Endometrial microvascular endothelial cells (primary cell): ENCODE results near the gene ALPL. TPM values are rescaled to one million over a fixed set of nuclear protein-coding genes. Genes with fewer than 3 reads are reported as not detected.
"Not testable (repeated sequence)": the region's sequence is repeated elsewhere in the genome, so short reads cannot be mapped to it uniquely, and the experiment has no call there.

Source experiments
- in situ Hi-C: cut with HindIII; loops from 2 replicates; pipeline ENCODE4 v1.10.0; 2017; ENCODE audit warnings: low sequenced_read_pairs, low pct_unique_long_range_greater_than_20kb; ENCODE audit errors: inconsistent ontology term
- total RNA-seq: library from RNA; depleted of rRNA; stranded (reverse); fragments of >200 nt; gene quantifications from one replicate; pipeline ENCODE4 v1.2.3, GENCODE V29; 2015; ENCODE audit errors: inconsistent ontology term

The ALPL gene
- total RNA-seq, 1 donor from 2014 or later: not detected

DNA sequence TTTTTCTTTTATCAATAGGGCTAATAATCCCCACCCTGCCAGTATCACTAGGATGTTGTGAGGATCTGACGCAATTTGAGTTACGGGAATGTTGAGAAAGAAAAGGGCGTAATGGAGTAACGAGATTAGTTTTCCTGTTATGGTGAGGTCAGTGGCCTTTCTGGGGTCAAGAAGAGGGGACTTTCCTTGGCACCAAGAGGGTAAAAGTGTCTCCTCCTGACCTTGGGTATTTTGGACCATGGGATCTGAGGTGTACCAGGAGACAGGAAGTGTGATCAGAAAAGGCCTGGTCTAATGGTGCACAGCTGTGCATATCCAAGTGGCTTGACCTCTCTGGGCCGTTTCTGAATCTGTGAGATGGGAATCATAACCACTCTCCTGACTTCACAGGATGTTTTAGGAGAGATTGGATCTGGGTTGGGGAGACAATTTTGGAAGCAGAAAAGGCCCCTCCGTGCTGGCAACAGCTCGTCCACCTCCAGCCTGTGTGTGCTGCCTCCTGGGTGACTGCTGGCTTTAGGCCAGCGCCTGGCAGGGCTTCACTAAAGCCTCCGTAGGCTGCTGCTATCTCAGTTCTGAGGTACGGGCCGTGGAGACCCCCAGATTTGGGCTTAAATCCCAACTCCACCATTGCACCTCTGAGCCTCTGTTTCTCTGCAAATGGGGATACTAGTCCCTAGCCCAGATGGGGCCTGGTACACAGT, 37.1 kb downstream of the ALPL start:
- in situ Hi-C loops: no loop called here

DNA sequence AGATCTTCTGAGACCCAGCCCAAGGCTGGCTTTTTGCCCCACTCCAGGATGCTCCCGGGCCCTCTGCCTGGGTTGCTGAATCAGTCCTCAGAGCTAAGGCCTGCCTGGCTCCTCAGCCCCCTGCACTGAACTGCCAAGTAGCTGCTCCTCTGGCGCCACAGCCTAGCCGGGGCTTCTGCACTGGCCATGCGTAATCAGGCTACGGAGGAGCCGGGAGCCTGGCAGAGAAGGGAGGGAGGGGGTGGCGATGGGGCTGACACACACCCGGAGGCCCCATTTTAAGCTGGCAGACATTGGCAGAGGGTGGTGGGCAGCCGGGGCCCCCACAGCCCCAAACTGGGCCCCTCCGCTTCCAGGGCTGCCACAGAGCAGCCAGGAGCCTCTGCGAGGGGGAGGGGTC, 38.7 kb downstream of the ALPL start:
- in situ Hi-C loops: no loop called here

DNA sequence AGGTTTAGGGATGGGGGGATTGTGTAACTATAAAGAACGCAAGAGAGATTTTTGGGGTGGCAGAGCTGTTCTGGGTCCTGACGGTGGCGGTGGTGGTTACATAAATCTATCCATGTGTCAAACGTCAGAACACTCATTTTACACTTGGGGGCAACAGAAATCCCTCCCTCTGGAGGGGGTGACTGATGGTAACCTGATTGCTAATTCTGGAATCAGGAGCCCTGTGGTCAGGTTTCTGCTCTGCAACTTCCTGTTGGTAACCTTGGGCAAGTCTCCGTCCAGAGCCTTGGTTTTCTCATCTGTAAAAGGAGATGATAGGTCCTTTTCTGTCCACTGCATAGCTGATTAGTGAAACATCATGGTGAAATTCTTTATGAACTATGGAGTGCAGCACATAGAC, 40.9 kb downstream of the ALPL start:
- in situ Hi-C loops: no loop called here

DNA sequence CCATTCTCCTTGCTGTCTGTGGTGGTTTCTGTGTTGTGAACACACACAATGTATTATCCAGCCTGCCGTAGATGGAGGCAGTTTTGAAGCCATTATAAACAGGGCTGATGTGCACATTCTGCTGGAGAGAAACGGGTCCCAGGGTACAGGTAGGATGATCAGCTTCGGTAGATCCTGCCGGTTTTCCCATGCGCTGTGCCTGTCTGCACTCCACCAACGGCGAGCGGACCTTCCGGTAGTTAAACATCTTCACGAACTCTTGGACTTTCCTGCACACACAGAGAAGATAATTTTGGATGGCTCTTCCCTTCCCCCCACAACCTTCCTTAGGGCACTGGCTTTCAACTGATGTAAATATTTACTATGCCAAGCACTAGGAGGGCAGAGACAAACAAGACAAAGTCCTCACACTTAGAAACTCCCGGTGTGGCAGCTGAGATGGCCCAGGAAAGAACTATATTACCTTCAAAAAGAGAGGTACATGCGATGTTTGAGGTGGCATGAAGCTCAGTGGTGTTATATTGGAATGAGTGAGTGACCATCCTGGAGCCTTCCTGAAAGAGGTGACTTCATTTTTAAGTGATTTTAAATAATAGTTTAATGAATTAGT, 41.7 kb downstream of the ALPL start:
- in situ Hi-C loops: no loop called here

DNA sequence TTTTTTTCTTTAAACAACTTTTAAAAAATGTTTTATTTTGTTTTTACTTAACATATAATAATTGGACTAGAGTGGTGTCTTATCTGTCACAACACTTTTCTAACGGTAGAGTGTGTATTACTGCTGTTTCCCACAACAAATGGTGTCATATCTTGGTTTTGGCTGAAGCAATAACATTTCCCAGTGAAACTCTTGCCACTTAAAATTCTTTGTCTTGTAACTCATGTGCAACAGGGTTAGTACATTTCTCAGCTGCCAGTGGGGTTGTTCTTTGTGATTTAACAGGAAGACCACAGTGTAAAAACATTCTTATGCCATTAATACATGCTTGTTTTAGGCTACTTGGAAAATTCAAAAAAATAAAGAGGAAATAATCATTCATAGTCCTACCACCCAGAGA, 43.5 kb downstream of the ALPL start:
- in situ Hi-C loops: no loop called here

DNA sequence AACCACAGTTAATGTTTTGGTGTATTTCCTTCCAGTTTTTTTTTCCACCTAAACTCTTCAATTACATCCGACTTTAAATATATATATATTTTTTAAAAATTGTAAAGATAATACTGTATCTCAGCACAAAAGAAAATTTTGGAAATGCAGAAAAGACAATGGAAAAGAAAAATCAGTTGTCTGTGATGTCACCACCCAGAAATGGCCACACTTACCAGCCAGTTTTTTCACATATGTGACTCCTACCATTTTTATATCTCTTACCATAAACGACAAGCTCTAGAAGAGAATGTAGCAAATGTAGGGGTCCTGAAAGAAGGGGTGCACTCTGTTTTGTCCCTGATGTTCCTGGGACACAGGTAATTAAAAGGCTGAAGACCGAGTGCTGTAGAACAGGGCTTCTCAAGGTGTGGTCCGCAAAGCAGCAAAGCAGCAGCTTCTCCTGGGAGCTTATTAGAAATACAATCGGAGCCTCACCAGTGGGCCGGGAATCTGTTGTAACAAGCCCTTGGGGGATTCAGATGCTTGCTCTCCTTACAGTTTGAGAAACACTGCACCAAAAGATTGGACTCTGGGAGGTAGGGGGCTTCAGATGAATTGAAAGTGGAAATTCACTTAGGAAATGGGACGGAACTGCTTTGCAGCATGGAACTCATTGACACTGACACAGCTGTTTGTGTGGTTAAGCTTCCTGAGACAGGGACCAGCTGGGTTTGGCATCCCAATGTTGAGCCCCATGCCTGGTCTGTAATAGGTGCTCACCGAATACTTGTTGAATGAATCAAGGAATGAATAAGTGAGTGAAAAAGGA, 44.1 kb downstream of the ALPL start:
- in situ Hi-C loops: no loop called here

DNA sequence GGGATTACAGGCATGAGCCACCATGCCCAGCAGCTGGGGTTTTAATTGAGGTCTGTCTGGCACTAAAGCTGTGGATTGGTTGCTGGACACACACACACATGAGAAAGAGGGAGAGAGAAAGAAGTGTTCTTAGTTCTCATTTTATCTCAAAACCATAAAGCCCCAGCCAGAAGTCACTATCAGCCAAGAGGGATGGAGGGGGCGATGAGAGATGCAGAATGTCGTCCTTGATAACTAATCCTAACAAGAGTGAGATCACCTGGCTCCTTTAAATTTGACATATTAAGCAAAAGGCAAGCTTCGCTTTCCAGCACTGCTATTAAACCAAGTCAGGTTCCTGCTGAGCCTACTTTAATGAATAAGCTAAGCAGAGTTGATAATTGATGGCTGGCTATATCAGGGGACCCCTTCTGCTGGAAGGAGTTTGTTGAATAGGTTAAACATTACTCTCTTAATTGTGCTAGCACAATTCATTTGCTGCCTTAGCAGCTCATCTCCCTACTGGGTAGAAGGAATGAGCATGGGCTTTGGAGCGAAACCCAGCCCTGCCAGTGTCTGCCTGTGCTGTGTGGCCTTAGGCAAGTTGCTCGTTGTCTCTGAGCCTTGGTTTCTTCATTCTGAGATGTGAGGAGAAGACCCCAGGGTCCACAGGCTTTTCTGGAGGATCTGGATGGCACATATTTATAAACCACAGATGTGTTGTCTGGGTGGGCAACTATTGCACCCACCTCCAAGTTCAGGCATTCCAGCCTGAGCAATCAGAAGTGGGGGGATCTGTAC, 50.8 kb downstream of the ALPL start:
- in situ Hi-C loops: no loop called here

DNA sequence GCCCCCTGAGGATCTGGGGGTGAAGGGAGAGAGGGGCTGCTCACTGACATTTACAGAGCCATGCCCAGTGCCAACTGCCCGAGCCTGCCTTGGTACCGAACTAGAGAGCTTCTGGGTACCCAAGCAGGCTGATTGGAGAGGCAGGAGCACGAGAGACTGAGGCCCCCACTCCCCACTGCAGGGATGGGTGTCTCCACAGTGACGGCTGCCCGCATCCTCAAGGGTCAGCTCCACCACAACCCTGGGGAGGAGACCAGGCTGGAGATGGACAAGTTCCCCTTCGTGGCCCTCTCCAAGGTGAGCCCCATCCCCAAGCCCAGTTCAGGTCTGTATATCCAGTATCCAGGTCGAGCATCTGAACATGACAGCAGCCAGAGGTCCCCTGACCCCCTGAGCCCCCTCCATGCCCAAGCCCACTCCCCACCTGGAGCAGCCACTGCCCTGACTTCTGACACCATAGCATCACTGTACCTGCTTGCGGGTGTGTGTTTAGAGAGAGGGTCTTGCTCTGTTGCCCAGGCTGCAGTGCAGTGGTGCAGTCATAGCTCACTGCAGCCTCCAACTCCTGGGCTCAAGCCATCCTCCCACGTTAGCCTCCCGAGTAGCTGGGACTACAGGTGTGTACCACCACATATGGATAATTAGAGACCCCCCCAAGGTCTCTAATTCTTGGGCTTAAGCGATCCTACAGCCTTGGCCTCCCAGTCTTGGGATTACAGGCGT, 51.9 kb downstream of the ALPL start:
- in situ Hi-C loops: no loop called here

DNA sequence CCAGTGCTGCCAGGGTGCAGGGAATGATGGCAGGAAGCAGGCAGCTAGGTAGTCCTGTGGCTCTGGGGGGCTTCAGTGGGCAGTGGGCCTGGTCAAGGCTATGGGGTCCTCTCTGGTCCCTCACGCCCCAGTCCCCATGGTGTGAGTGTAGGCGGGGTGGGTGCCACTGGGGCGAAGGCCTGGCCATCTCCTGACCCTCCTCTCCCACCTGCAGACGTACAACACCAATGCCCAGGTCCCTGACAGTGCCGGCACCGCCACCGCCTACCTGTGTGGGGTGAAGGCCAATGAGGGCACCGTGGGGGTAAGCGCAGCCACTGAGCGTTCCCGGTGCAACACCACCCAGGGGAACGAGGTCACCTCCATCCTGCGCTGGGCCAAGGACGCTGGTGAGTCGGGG, 53.7 kb downstream of the ALPL start:
- in situ Hi-C loops: no loop called here

DNA sequence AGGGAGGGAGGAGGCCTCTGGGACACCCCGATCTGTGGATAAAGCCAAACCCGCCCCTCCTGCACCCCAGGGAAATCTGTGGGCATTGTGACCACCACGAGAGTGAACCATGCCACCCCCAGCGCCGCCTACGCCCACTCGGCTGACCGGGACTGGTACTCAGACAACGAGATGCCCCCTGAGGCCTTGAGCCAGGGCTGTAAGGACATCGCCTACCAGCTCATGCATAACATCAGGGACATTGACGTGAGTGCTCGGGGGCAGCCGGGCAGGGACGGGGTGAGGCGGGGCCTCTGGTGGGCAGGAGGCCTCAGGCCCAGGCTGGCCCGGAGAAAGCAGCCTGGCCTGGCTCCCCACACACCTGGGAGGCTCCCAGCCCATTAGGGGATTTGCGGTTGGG, 54.7 kb downstream of the ALPL start:
- in situ Hi-C loops: no loop called here

DNA sequence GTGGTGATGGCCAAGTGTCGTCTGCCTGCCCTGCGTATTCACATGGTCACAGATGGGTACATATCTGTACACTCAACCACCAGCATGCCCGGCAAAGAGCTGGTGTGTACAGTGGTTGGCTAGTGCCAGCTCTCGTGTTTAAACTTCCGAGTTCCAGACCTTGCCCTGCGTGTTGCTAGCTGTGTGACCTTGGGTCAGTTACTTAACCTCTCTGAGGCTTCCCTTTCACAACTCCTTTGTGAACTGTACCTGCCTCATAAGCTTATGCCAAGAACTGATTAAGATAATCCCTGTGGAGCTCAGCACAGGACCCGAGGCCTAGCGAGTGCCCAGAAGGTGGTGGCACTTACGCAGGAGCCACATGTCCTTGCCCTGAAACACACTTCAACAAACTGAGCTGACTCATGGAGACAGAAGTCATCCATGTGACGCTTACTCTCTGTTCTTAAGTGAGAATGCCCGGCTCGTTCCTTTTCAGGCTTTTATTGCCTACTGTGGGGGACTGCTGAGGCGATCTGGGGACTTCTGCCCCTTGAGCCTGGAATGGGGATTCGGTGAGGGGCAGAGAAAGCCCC, 55.4 kb downstream of the ALPL start:
- in situ Hi-C loops: no loop called here

DNA sequence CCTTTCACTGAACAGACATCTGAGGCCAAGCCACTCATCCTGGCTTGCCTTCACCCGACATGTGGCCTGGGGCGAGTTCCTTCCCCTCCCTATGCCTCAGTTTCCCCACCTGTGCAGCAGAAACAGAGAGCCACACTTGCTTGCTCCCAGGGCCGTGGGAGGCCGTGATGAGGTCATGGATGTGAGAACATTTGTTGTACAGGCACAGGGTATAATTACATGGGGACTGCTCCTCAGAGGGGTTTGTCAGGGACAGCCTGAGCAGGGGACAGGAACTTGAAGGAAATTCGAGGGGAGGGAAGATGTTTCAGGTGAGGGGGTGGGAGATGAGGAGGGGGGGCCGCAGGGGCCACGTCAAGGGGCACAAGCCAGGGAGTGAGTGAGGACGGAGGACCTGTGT, 56.1 kb downstream of the ALPL start:
- in situ Hi-C loops: no loop called here

DNA sequence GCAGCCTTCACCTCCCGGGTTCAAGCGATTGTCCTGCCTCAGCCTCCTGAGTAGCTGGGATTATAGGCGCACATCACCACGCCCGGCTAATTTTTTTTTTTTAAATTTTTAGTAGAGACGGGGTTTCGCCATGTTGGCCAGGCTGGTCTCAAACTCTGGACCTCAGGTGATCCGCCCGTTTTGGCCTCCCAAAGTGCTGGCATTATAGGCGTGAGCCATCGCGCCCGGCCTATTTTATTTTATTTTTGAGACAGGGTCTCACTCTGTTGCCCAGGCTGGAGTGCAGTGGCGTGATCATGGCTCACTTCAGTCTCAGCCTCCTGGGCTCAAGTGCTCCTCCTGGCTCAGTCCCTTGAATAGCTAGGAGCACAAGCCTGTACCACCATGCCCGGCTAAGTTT, 57.1 kb downstream of the ALPL start:
- in situ Hi-C loops: not testable (repeated sequence)

DNA sequence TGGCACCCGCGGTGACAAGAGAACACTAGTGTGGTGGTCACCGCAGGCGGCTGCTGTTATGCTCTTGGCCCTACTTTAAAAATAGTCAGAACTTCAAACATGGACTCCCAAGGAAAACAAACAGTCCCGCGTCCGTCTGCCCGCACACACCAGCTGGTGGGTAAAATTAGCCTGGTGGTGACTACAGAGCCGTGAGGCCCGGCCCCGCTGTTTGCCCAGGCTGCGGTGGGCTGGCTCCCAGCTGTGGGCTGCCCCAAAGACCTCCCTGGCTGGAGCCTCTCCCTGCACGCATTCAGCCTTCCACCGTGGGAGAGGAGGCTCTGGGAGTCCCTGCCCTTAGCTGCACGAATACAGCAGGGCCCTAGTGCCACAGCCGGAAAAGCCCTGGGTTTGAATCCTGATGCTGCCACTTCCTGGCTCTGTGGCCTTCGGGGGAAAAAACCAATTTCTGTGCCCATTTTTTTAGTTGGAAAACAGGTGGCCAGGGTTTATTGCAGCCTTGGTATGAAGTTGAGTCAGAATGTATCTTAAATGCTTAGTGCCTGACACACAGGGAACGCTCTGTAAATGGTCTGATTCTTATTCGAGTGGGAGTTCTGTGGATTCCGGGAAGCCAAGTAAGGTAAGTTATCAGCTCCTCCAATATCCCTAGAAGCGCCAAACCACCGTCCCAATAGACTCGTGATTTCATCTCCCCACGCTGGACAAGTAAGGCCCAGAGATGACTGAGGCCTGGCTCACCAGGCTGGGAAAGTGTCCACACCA, 58.2 kb downstream of the ALPL start:
- in situ Hi-C loops: no loop called here

DNA sequence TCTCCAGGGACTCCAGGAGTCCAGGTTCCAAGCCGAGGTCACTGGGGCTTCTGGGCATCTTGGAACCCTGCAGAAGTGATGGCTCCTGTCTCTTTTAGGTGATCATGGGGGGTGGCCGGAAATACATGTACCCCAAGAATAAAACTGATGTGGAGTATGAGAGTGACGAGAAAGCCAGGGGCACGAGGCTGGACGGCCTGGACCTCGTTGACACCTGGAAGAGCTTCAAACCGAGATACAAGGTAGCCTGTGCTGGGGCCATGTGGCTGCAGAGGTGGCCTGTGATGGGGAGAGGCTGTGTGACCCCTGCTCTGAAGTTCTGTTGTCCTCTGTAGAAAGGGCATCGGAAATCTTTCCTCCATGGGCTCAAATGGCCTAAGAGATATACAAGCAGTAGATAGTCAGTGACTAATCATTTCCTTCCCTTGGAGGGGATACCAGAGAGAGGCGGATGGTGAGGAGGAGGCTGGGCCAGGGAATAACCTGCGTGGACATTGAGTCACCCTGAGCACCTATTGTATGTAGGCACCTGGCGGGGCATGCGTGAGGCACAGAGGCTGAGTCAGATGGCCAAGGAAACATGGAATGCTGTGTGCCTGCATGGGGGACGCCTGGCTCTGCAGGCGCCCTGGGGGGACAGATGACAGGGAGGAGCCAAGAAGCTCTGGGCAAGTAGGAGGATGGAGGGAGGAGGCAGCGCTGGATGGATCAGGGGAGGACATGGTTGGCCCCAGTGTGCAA, 59.0 kb downstream of the ALPL start:
- in situ Hi-C loops: no loop called here

DNA sequence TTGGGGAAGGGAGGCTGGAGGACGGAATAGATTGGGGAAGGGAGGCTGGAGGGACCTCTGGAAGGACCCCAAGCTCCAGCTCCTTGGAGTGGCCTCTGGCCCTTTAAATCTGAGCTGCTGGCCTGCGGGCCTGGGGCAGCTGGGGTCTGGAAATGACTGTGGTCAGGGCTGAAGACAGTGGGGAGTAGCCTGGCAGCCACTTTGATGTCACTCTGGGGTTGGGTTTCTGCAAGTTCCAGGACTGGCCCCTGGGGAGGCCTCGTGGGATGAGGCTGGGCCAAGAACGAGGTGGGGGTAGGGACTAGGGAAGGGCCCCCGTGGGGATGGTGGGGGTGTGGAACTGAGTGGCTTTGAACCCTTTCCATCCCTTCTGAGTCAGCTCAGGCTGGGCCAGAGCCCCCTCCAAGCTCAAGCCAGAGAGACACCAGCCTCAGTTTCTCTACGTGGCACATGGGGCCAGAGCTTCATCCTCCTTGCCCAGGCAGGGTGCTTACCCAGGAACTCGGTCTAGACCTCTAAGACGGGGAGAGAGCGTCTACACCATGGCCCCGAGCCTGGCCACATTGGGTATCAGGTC, 59.7 kb downstream of the ALPL start:
- in situ Hi-C loops: no loop called here
